Upper lobe of right lung (tissue), 1 donor: ENCODE results near the gene DRAM1. TPM values are rescaled to one million over a fixed set of nuclear protein-coding genes. Genes with fewer than 3 reads are reported as not detected.

ENCODE experiments used
- ATAC-seq: fragments of 200-7000 bp; cut with Tn5 transposase; one replicate; pipeline ENCODE4 v1.9.1; 2020; ENCODE audit warnings: mild to moderate bottlenecking, moderate library complexity
- DNase-seq: peaks from one replicate; pipeline ENCODE4 v3.0.0-alpha.2; 2020
- H3K27ac ChIP-seq: fragments of 200-600 bp; one replicate; pipeline ENCODE4 v1.8.0; 2022
- H3K27me3 ChIP-seq: fragments of 200-600 bp; one replicate; pipeline ENCODE4 v1.8.0; 2022; ENCODE audit warnings: mild to moderate bottlenecking
- H3K36me3 ChIP-seq: fragments of 200-600 bp; one replicate; pipeline ENCODE4 v1.8.0; 2022
- H3K4me1 ChIP-seq: fragments of 200-600 bp; one replicate; pipeline ENCODE4 v1.8.0; 2022
- H3K4me3 ChIP-seq: fragments of 200-600 bp; one replicate; pipeline ENCODE4 v1.8.0; 2022; ENCODE audit warnings: mild to moderate bottlenecking
- H3K9me3 ChIP-seq: fragments of 200-600 bp; one replicate; pipeline ENCODE4 v1.8.0; 2022
- CTCF ChIP-seq: fragments of 200-600 bp; IDR thresholded peaks from one replicate; pipeline ENCODE4 v1.8.0; 2022; ENCODE audit warnings: antibody characterized with exemption
- intact Hi-C: fragments of 100-400 bp; cut with DNase I; formaldehyde crosslinking; loops from one replicate; pipeline ENCODE4 v1.11.0; 2022
- total RNA-seq: library from RNA; stranded (reverse); fragmentation: NEBNext Ultra II Directional; extraction: Animal tissue kit (Norgen Biotek cat#: 25700); gene quantifications from one replicate; pipeline ENCODE4 v1.2.1, GENCODE V29; 2021
- donor health status: DM: no; HTN: yes; CAD: no; lungs with severe emphysema.

The DRAM1 gene
- total RNA-seq, 1 donor from 2014 or later, result 162 TPM

GRCh38 chr12:101951002-101951670 lies 73.8 kb downstream of the DRAM1 start:
- H3K27ac ChIP-seq, result no peak overlapping the region
- ATAC-seq (no peak), DNase-seq (no peak)
- no peak for TF ChIP-seq CTCF
- H3K4me3 ChIP-seq, result no peak overlapping the region
- no peaks in the 10 kb centered on the region for H3K36me3 ChIP-seq
- intact Hi-C loops, result no loop called here
- H3K4me1 ChIP-seq, result peaks cover 3% of the 10 kb centered on the region
- no peaks in the 10 kb centered on the region for H3K9me3 ChIP-seq
- H3K27me3 ChIP-seq, result no peaks in the 10 kb centered on the region

GRCh38 chr12:101954113-101954512 lies 76.7 kb downstream of the DRAM1 start:
- Histone ChIP-seq H3K27me3 (no peaks in the 10 kb centered on the region), H3K36me3 (no peaks in the 10 kb centered on the region), H3K9me3 (no peaks in the 10 kb centered on the region), H3K4me3 (no peak overlapping the region), H3K27ac (no peak overlapping the region), H3K4me1 (no peaks in the 10 kb centered on the region)
- DNase-seq, result no peak
- no peak for TF ChIP-seq CTCF
- intact Hi-C loops, result no loop called here
- no peak for ATAC-seq

GRCh38 chr12:101954676-101955075 lies 77.3 kb downstream of the DRAM1 start:
- TF ChIP-seq CTCF, result no peak

GRCh38 chr12:101957252-101957959 lies 80.0 kb downstream of the DRAM1 start:
- intact Hi-C loops, result no loop called here
- no peak for ATAC-seq
- H3K4me1 ChIP-seq, result no peaks in the 10 kb centered on the region
- DNase-seq, result no peak
- H3K27me3 ChIP-seq, result no peaks in the 10 kb centered on the region
- H3K4me3 ChIP-seq, result no peak overlapping the region
- TF ChIP-seq CTCF, result no peak
- H3K36me3 ChIP-seq, result no peaks in the 10 kb centered on the region
- H3K9me3 ChIP-seq, result no peaks in the 10 kb centered on the region
- no peak overlapping the region for H3K27ac ChIP-seq

More at GRCh38 chr12:101954676-101955075, 77.3 kb downstream of the DRAM1 start:
- H3K36me3 ChIP-seq, result no peaks in the 10 kb centered on the region
- H3K27me3 ChIP-seq, result no peaks in the 10 kb centered on the region
- intact Hi-C loops, result no loop called here
- no peak overlapping the region for H3K27ac ChIP-seq
- ATAC-seq (no peak), DNase-seq (no peak)
- H3K4me1 ChIP-seq, result no peaks in the 10 kb centered on the region
- no peaks in the 10 kb centered on the region for H3K9me3 ChIP-seq
- no peak overlapping the region for H3K4me3 ChIP-seq

- TF ChIP-seq CTCF, result no peak
- Histone ChIP-seq H3K4me3 (no peak overlapping the region), H3K27me3 (no peaks in the 10 kb centered on the region), H3K9me3 (no peaks in the 10 kb centered on the region), H3K36me3 (no peaks in the 10 kb centered on the region), H3K27ac (no peak overlapping the region), H3K4me1 (no peaks in the 10 kb centered on the region)
- intact Hi-C loops, result no loop called here
- DNase-seq (no peak), ATAC-seq (no peak)
Observed at GRCh38 chr12:101959607-101960006, 82.2 kb downstream of the DRAM1 start.
